Measurements from ENCODE around the gene REX1BD. TPM values are rescaled to one million over a fixed set of nuclear protein-coding genes. Genes with fewer than 3 reads are reported as not detected.
A peak's percentile ranks its signal among the peaks of the same experiment; 100 is the strongest.

REX1BD gene
- total RNA-seq, 1 experiment from 2014 or later, result 72.3 TPM

DNA sequence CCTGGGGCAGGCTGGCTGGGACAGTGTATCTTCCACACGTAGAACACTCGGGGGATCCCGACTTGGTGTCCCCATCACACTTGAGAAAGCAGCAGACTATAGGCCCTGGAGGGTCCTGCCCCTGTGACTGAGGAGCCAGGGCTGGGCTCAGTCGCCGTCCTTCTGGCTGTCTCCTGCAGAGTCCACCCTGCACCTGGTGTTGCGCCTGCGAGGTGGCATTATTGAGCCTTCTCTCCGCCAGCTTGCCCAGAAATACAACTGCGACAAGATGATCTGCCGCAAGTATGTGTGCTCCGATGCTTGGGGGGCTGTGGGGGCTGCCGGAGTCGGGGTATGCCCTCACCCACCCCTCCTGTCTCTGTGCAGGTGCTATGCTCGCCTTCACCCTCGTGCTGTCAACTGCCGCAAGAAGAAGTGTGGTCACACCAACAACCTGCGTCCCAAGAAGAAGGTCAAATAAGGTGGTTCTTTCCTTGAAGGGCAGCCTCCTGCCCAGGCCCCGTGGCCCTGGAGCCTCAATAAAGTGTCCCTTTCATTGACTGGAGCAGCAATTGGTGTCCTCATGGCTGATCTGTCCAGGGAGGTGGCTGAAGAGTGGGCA is 13.8 kb upstream of the REX1BD start:
- H3K4ac ChIP-seq (ENCODE audit: low read depth, low read length), result no peak overlapping the region
- no peaks in the 10 kb centered on the region; the same call in 1 of the 2 replicates for H3K27me3 Mint-ChIP-seq (ENCODE audit: low read depth)
- no peak overlapping the region for H2BK12ac ChIP-seq (ENCODE audit: insufficient read length, low read depth, low read length)
- no peak overlapping the region for H3K9ac ChIP-seq (ENCODE audit: extremely low read depth, insufficient read length, low read length)
- H3K27ac ChIP-seq (ENCODE audit: insufficient read length, low read depth, low read length), result no peak overlapping the region
- no peak overlapping the region for H4K91ac ChIP-seq (ENCODE audit: insufficient read length, low read depth, low read length)
- no peak overlapping the region for H4K5ac ChIP-seq (ENCODE audit: insufficient read length, low read depth, low read length)
- H3K9me3 ChIP-seq (ENCODE audit: control insufficient read depth, low read depth, low read length), result no peaks in the 10 kb centered on the region
- H4K20me1 ChIP-seq (ENCODE audit: control insufficient read depth, insufficient read depth, insufficient read length), result peaks cover 2% of the 10 kb centered on the region
- H3K79me1 ChIP-seq (ENCODE audit: insufficient read depth, low read depth, low read length, poor library complexity, severe bottlenecking), result peaks cover 7% of the 10 kb centered on the region
- peak overlapping the region in 1 of 2 experiments; percentile 32; a peak in 1 of 5 replicates for H3K4me3 Mint-ChIP-seq
- H3K27me3 ChIP-seq (ENCODE audit: insufficient read depth, low read length), result no peaks in the 10 kb centered on the region
- no peak for DNase-seq
- H3K56ac ChIP-seq (ENCODE audit: insufficient read length, low read depth, low read length), result no peak overlapping the region
- H3K14ac ChIP-seq (ENCODE audit: insufficient read depth, low read length), result no peak overlapping the region
- no peak overlapping the region for H2BK5ac ChIP-seq (ENCODE audit: insufficient read length, low read length)
- no peak overlapping the region for H2BK20ac ChIP-seq (ENCODE audit: low read depth, low read length, poor library complexity, severe bottlenecking)
- no peak overlapping the region for H2BK120ac ChIP-seq (ENCODE audit: low read depth, low read length, poor library complexity, severe bottlenecking)
- peaks cover 32 to 70% (median 44%) of the 10 kb centered on the region in 3 experiments for H3K36me3 Mint-ChIP-seq (ENCODE audit: insufficient read depth in 1 of 3, low read depth in 3 of 3)
- no peak overlapping the region for H3T11ph ChIP-seq (ENCODE audit: low read length)
- no CpG with 5 or more reads among the region's 18 CpGs for WGBS (ENCODE audit: extremely low coverage, insufficient read length, low lambda C conversion rate)
- H2AFZ ChIP-seq (ENCODE audit: low read length), result no peak overlapping the region
- peak overlapping the region in 1 of 3 experiments; percentile 56; a peak in 1 of 7 replicates for H3K27ac Mint-ChIP-seq
- peaks cover 14% of the 10 kb centered on the region for H3K79me2 ChIP-seq (ENCODE audit: insufficient read depth, low read length)
- H3K18ac ChIP-seq (ENCODE audit: insufficient read length, low read depth, low read length), result no peak overlapping the region
- peaks cover 8% of the 10 kb centered on the region; the same call in 1 of the 2 replicates for H3K4me1 ChIP-seq (ENCODE audit: insufficient read depth, low read length)
- H3K9me3 Mint-ChIP-seq, result no peaks in the 10 kb centered on the region
- no peak overlapping the region for H4K8ac ChIP-seq (replicated peaks; ENCODE audit: insufficient read length, low read depth, low read length)
- TF ChIP-seq CTCF (conservative IDR thresholded peaks at IDR 0.05), result no peak
- no peak overlapping the region for H2BK15ac ChIP-seq (ENCODE audit: low read depth, low read length)
- H3K4me1 Mint-ChIP-seq, result peaks cover 11 to 15% of the 10 kb centered on the region in 2 experiments
- no peak overlapping the region for H3K4me2 ChIP-seq (ENCODE audit: insufficient read depth, insufficient read length, low read length)
- H2AK5ac ChIP-seq (ENCODE audit: insufficient read length, low read length), result no peak overlapping the region
- no peak overlapping the region for H3K23ac ChIP-seq (ENCODE audit: insufficient read length, low read depth, low read length)
- peaks cover 12% of the 10 kb centered on the region for H3K23me2 ChIP-seq (ENCODE audit: insufficient read length, low read depth, low read length, poor library complexity, severe bottlenecking)

All from H9 (cell line).